H1 (cell line): Measurements from ENCODE around the gene MPHOSPH8. TPM values are rescaled to one million over a fixed set of nuclear protein-coding genes. Genes with fewer than 3 reads are reported as not detected.

Experiments
- CTCF ChIA-PET: fragments of 300-600 bp; sonication (Branson Sonifier 250); formaldehyde crosslinking; loops from one replicate; lab custom pipeline; 2021; ENCODE audit not compliant: partially characterized antibody; lab: Charles Lee
- POLR2A ChIA-PET: fragments of 300-600 bp; sonication (Branson Sonifier 250); formaldehyde crosslinking; loops from one replicate; lab custom pipeline; 2021; ENCODE audit warnings: inconsistent platforms; ENCODE audit not compliant: partially characterized antibody; lab: Charles Lee
- DNase-seq, 2 experiments: peaks; one replicate each; pipeline versions ENCODE4 v3.0.0 to v3.0.0-alpha.2; 2010 to 2022; ENCODE audit warnings: low spot score in 2 of 2, low read depth in 1 of 2, mixed read lengths in 1 of 2
- FAIRE-seq: peaks from 2 replicates; lab custom pipeline; 2011; peaks lifted over from hg19 to GRCh38; lab: Jason Lieb, UNC
- H2AFZ ChIP-seq: 2 replicates; pipeline ENCODE4 v1.8.1; 2012; ENCODE audit warnings: low read length, inconsistent platforms
- H2AK5ac ChIP-seq: 2 replicates; pipeline ENCODE4 v1.6.1; 2013; ENCODE audit warnings: low read depth, low read length
- H2BK120ac ChIP-seq: replicated peaks from 2 replicates; pipeline ENCODE3; 2013; ENCODE audit warnings: low read depth, low read length, inconsistent platforms
- H2BK12ac ChIP-seq: 2 replicates; pipeline ENCODE4 v1.6.1; 2013; ENCODE audit warnings: low read depth, low read length
- H2BK15ac ChIP-seq: 2 replicates; pipeline ENCODE4 v1.6.1; 2013; ENCODE audit warnings: low read length
- H2BK20ac ChIP-seq: 2 replicates; pipeline ENCODE4 v1.6.1; 2013; ENCODE audit warnings: low read length
- H2BK5ac ChIP-seq: 2 replicates; pipeline ENCODE4 v1.6.1; 2013; ENCODE audit warnings: low read depth, low read length
- H3K14ac ChIP-seq: 2 replicates; pipeline ENCODE4 v1.6.1; 2013; ENCODE audit warnings: inconsistent platforms; ENCODE audit not compliant: insufficient read length
- H3K18ac ChIP-seq: 2 replicates; pipeline ENCODE4 v1.6.1; 2013; ENCODE audit warnings: low read length; ENCODE audit errors: extremely low read depth
- H3K23ac ChIP-seq: 2 replicates; pipeline ENCODE4 v1.6.1; 2013; ENCODE audit warnings: inconsistent platforms; ENCODE audit not compliant: insufficient read length
- H3K23me2 ChIP-seq: 2 replicates; pipeline ENCODE4 v1.6.1; 2013; ENCODE audit warnings: low read depth, low read length
- H3K27ac ChIP-seq: 2 replicates; pipeline ENCODE4 v1.6.1; 2011; ENCODE audit warnings: low read depth, low read length, inconsistent platforms
- H3K27me3 ChIP-seq, 4 experiments: replicated peaks in 1 of 4; 1 replicate in 1 of 4; 2 replicates in 3 of 4; pipeline versions ENCODE4 v1.6.1 to v1.8.1; 2011 to 2013; ENCODE audit warnings: low read length in 3 of 4, mild to moderate bottlenecking in 3 of 4, inconsistent platforms in 2 of 4, mixed read lengths in 2 of 4, moderate library complexity in 1 of 4; ENCODE audit not compliant: control insufficient read depth in 3 of 4, insufficient read depth in 3 of 4; ENCODE audit errors: extremely low read depth in 1 of 4
- H3K36me3 ChIP-seq, 4 experiments: 2 replicates each; pipeline versions ENCODE4 v1.6.1 to v1.8.1; 2011 to 2013; ENCODE audit warnings: mild to moderate bottlenecking in 4 of 4, low read length in 3 of 4, moderate library complexity in 2 of 4, control low read depth in 1 of 4, inconsistent platforms in 1 of 4; ENCODE audit not compliant: insufficient read depth in 4 of 4, control insufficient read depth in 2 of 4
- H3K4ac ChIP-seq: replicated peaks from 2 replicates; pipeline ENCODE3; 2013; ENCODE audit warnings: low read length, low read depth, mixed read lengths, inconsistent platforms; ENCODE audit not compliant: insufficient read length
- H3K4me1 ChIP-seq, 4 experiments: replicated peaks in 1 of 4; 1 replicate in 1 of 4; 2 replicates in 3 of 4; pipeline versions ENCODE4 v1.6.1 to v1.8.1; 2011 to 2013; ENCODE audit warnings: low read length in 3 of 4, inconsistent platforms in 2 of 4, mixed read lengths in 1 of 4; ENCODE audit not compliant: insufficient read depth in 4 of 4, control insufficient read depth in 3 of 4
- H3K4me2 ChIP-seq, 2 experiments: 2 replicates each; pipeline versions ENCODE4 v1.6.1 to v1.8.1; 2011 to 2013; ENCODE audit warnings: low read depth in 2 of 2, low read length in 2 of 2, control low read depth in 1 of 2, inconsistent platforms in 1 of 2, mild to moderate bottlenecking in 1 of 2; ENCODE audit not compliant: insufficient read depth in 1 of 2
- H3K4me3 ChIP-seq, 4 experiments: fragments of 200-600, 300-600 bp in 1 of 4; sonication (generic), shearing (Covaris generic), sonication (Bioruptor Twin) in 1 of 4; 2 replicates each; pipeline versions ENCODE4 v1.5.1 to v1.8.1; 2011 to 2016; ENCODE audit warnings: low read length in 4 of 4, low read depth in 3 of 4, control low read depth in 2 of 4, inconsistent platforms in 2 of 4, mild to moderate bottlenecking in 2 of 4, mixed read lengths in 1 of 4, moderate library complexity in 1 of 4; ENCODE audit not compliant: insufficient read depth in 2 of 4; ENCODE audit errors: extremely low read depth in 1 of 4
- H3K56ac ChIP-seq: replicated peaks from 2 replicates; pipeline ENCODE3; 2013; ENCODE audit warnings: low read depth, mild to moderate bottlenecking, mixed read lengths, low read length, inconsistent platforms; ENCODE audit not compliant: insufficient read length
- H3K79me1 ChIP-seq: 2 replicates; pipeline ENCODE4 v1.6.1; 2013; ENCODE audit warnings: low read depth, low read length, control low read depth
- H3K79me2 ChIP-seq, 2 experiments: 2 replicates each; pipeline versions ENCODE4 v1.6.1 to v1.8.1; 2012 to 2013; ENCODE audit warnings: low read length in 2 of 2, mild to moderate bottlenecking in 2 of 2, inconsistent platforms in 1 of 2; ENCODE audit not compliant: insufficient read depth in 2 of 2, control insufficient read depth in 1 of 2
- H3K9ac ChIP-seq, 4 experiments: replicated peaks in 1 of 4; 1 replicate in 1 of 4; 2 replicates in 3 of 4; pipeline versions ENCODE4 v1.6.1 to v1.8.1; 2011 to 2013; ENCODE audit warnings: low read depth in 3 of 4, low read length in 3 of 4, control low read depth in 2 of 4, mild to moderate bottlenecking in 2 of 4, moderate library complexity in 2 of 4, inconsistent platforms in 1 of 4; ENCODE audit errors: extremely low read depth in 1 of 4
- H3K9me3 ChIP-seq, 2 experiments: 2 replicates each; pipeline versions ENCODE4 v1.6.1 to v1.8.1; 2012 to 2013; ENCODE audit warnings: mild to moderate bottlenecking in 2 of 2, moderate library complexity in 2 of 2, control low read depth in 1 of 2, inconsistent platforms in 1 of 2, low read depth in 1 of 2, low read length in 1 of 2, mixed read lengths in 1 of 2; ENCODE audit not compliant: insufficient read depth in 2 of 2
- H4K20me1 ChIP-seq, 2 experiments: replicated peaks in 1 of 2; 2 replicates each; pipeline versions ENCODE3 to v1.8.1; 2011 to 2013; ENCODE audit warnings: inconsistent platforms in 2 of 2, low read length in 2 of 2, mild to moderate bottlenecking in 1 of 2; ENCODE audit not compliant: insufficient read depth in 2 of 2, control insufficient read depth in 1 of 2
- H4K5ac ChIP-seq: 2 replicates; pipeline ENCODE4 v1.6.1; 2013; ENCODE audit warnings: low read length, low read depth, mixed read lengths, inconsistent platforms; ENCODE audit not compliant: insufficient read length
- H4K8ac ChIP-seq: 2 replicates; pipeline ENCODE4 v1.8.0; 2013; ENCODE audit warnings: mild to moderate bottlenecking, moderate library complexity, low read length, inconsistent platforms; ENCODE audit not compliant: insufficient read depth; ENCODE audit errors: extremely low read depth
- H4K91ac ChIP-seq: replicated peaks from 2 replicates; pipeline ENCODE3; 2013; ENCODE audit warnings: low read length, mixed read lengths, inconsistent platforms; ENCODE audit not compliant: insufficient read length
- CREB1 ChIP-seq: IDR thresholded peaks from 2 replicates; pipeline ENCODE4 v1.6.1; 2012; ENCODE audit warnings: inconsistent platforms
- CTBP2 ChIP-seq: IDR thresholded peaks from 2 replicates; pipeline ENCODE4 v1.7.0; 2011; ENCODE audit warnings: borderline replicate concordance, mild to moderate bottlenecking, moderate library complexity, mixed read lengths, low read length; ENCODE audit not compliant: insufficient read depth, insufficient read length
- KDM4A ChIP-seq: IDR thresholded peaks from one replicate; pipeline ENCODE4 v1.7.1; 2012; ENCODE audit warnings: low read depth, mild to moderate bottlenecking, moderate library complexity, low read length, inconsistent platforms; ENCODE audit not compliant: severe bottlenecking
- POU5F1 ChIP-seq: IDR thresholded peaks from 2 replicates; pipeline ENCODE4 v1.6.1; 2011; ENCODE audit warnings: low read depth, mild to moderate bottlenecking, low read length, moderate library complexity
- TAF1 ChIP-seq: IDR thresholded peaks from 2 replicates; pipeline ENCODE4 v1.6.1; 2011; ENCODE audit warnings: mild to moderate bottlenecking, low read depth, low read length
- YY1 ChIP-seq: IDR thresholded peaks from 2 replicates; pipeline ENCODE4 v1.6.1; 2011; ENCODE audit warnings: low read depth, mild to moderate bottlenecking, low read length
- WGBS, 2 experiments: shearing (Covaris generic) in 1 of 2; methylation state at CpG; one replicate each; pipeline versions ENCODE4 v1.1.6 to v1.1.7; 2013 to 2015; ENCODE audit warnings: low lambda C conversion rate in 2 of 2, mixed read lengths in 2 of 2, inconsistent platforms in 1 of 2, low coverage in 1 of 2, missing lambda C conversion rate in 1 of 2; ENCODE audit not compliant: insufficient replicate concordance in 2 of 2, insufficient coverage in 1 of 2, insufficient read length in 1 of 2; ENCODE audit errors: extremely low coverage in 1 of 2, missing lambda C conversion rate in 1 of 2; 5-methylcytosine and 5-hydroxymethylcytosine counted together
- polyA plus RNA-seq, 7 experiments: library from polyadenylated mRNA; depleted of rRNA in 3 of 7; stranded (reverse) in 5 of 7; unstranded in 2 of 7; fragments of >200 nt in 5 of 7; fragments of 200-250 nt in 2 of 7; gene quantifications; 1 replicate in 5 of 7; 2 replicates in 1 of 7; 4 replicates in 1 of 7; pipeline versions ENCODE4 v1.2.1 to v1.2.3, GENCODE V29; 2011 to 2013; ENCODE audit warnings: missing spikeins in 2 of 7, mixed read lengths in 2 of 7
- total RNA-seq: library from RNA; stranded (reverse); fragmentation: NEBNext Ultra II Directional; extraction: Animal tissue kit (Norgen Biotek cat#: 25700); gene quantifications from 2 replicates; pipeline ENCODE4 v1.2.1, GENCODE V29; 2021

The MPHOSPH8 gene
- total and polyA plus RNA-seq, 2 of the 8 experiments (the other 6 are each of a cell fraction or from before 2014, with no cell fraction given) = 8.3 to 20.5 TPM

DNA sequence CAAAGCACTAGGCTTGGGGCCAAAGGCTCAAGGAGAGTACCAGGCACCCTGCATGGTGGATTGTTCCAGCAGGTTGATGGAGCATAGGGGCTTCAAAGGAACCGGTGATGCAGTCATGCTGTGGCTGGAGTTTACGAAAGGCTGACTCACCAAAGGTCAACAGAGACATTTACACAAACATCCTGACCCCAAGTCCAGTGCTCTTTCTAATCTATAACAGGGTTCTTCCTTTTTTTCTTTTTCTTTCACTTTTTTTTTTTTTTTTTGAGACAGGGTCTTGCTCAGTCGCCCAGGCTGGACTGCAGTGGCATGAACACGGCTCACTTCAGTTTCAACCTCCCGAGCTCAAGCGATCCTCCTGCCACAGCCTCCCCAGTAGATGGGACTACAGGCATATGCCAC is 36.5 kb upstream of the MPHOSPH8 start:
- Histone ChIP-seq H2BK20ac (no peak overlapping the region), H2BK120ac (no peak overlapping the region), H2BK15ac (no peak overlapping the region), H3K4me1 (no peaks in the 10 kb centered on the region), H3K14ac (no peak overlapping the region), H3K79me2 (no peaks in the 10 kb centered on the region), H3K79me1 (no peaks in the 10 kb centered on the region), H2AK5ac (no peak overlapping the region), H3K4me3 (no peak overlapping the region), H2AFZ (no peak overlapping the region), H3K23ac (no peak overlapping the region), H4K91ac (no peak overlapping the region), H3K4me2 (no peak overlapping the region), H3K4ac (no peak overlapping the region), H3K9me3 (peaks cover 0 to 3% of the 10 kb centered on the region in 2 experiments; a peak in 1 of 4 replicates), H4K20me1 (no peaks in the 10 kb centered on the region), H4K5ac (no peak overlapping the region), H3K27ac (no peak overlapping the region), H3K27me3 (peaks cover 0 to 3% (median 0%) of the 10 kb centered on the region in 4 experiments; a peak in 1 of 7 replicates), H2BK5ac (no peak overlapping the region), H3K56ac (no peak overlapping the region), H3K36me3 (no peaks in the 10 kb centered on the region; a peak in 1 of 8 replicates), H3K9ac (no peak overlapping the region), H3K23me2 (peaks cover 5% of the 10 kb centered on the region; the same call in 1 of the 2 replicates), H3K18ac (no peak overlapping the region), H2BK12ac (no peak overlapping the region), H4K8ac (no peak overlapping the region)
- FAIRE-seq = no peak
- TF ChIP-seq CTBP2 (no peak), KDM4A (no peak), YY1 (no peak), TAF1 (no peak), POU5F1 (no peak), CREB1 (no peak)
- ChIA-PET CTCF (interaction anchor here (0.6 kb wide), 1 partner anchor 331 kb away, joined by 4 read pairs; no protein-coding TSS in a partner anchor), POLR2A (no interaction called here)
- WGBS, 2 experiments = 91% methylated on average over 6 of the region's 6 CpGs; no CpG with 5 or more reads in 1 of the 2 experiments
- no peak for DNase-seq
